T47D (cell line): ENCODE data around the gene BAHCC1.
A peak's percentile ranks its signal among the peaks of the same experiment; 100 is the strongest.

Experiments used
- DNase-seq, 2 experiments: peaks; one replicate each; pipeline versions ENCODE4 v3.0.0 to v3.0.0-alpha.2; 2011 to 2012; ENCODE audit warnings: low read depth in 1 of 2, low spot score in 1 of 2
- JUND ChIP-seq: IDR thresholded peaks from 2 replicates; pipeline ENCODE4 v1.6.1; 2012; ENCODE audit warnings: low read depth
- in situ Hi-C: cut with HindIII; loops from 2 replicates; pipeline ENCODE4 v1.10.0; 2016; ENCODE audit warnings: low sequenced_read_pairs, low pct_unique_long_range_greater_than_20kb

The BAHCC1 gene

DNA sequence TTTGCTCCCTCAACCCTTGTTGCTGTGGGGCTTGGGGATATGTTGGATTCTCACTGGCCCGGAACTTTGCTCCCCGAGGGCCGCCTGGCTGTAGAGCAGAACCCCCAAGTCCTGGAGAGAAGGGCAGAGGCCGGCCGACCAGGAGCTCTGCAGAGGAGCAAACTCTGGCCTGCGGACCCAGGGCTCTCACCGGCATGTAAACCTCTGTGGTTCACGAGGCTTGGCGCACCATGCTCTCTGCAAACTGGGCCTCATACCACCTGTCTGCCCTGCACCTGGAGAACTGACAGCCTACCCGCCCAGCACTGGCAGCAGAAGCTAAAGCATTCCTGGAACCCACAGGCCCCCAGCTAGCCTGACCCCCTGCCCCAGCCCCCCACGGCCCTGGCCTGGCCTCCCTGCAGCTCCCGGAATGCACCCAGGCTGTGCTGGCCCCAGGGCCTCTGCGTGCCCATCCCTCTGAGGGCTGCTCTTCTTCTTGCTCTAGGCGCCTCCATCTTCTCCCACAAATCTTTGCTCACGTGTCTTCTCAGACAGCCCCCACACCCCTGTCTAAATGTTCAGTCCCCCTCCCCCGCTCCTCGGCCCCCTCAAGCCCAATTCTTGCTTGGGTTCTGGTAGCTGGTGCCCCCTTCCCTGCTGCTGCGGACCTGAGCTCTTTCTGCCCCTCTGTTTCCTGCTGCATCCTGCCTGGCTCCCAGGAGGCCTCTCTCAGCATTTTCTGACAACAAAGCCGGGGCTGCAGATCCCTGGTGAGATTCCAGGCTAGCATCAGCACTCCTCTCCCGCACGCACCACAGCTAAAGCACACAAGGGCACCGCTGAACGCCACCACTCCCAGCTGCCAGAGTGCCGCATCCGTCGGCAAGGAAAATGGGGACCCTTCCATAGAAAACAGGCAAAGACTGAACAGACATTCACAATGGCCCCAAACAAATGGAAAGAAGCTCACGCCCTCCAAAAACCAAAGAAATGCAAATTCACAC, 94.0 kb downstream of the BAHCC1 start:
- no peak for DNase-seq
- in situ Hi-C loops: no loop called here

DNA sequence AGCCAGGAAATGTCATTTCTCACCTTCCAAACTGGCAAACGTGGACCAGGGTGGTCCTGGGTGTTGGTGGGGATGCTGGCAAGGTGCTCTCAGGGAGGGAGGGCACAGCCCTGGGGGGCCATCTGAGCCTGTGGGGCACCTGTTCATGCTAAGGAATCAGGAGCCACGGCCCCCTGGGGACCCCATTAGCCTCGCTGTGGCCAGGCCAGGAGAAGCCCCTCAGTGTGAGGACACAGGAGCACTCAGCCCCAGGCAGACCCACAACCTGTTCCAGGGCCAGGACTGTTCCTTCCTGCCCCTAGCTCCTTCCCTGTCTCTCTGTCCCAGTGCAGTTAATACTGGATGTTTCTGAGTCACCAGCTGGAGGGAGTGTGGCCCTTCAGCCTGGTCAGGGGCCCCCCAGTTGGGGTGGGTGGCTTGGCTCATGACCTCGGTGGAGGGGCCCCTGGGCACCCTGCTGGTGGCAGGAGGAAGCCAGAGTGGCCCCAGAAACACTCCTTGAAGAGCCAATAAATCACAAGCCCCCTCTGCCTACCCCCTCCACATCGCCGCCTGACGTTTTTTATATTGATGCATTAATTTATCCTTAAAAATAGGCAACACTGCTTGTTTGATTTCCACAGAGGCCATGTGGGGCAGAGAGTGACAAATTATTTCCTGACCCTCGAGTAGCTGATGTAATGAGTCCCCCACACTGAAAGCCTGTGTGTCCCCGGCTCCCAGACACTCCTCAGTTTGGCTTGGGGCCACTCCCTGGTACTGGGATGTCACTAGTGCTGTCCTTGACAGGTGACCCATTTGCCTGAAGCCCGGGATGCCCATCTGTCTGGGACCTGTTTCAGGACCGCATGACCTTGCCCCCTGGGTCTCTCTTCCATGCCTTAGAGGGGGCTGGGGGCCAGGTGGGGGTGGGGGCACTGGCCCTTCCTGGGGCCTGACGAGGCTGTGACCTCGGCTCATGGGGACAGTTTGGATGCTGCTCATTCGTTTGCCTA, 95.0 kb downstream of the BAHCC1 start:
- TF ChIP-seq JUND: no peak
- in situ Hi-C loops: no loop called here
- DNase-seq: no peak

More for the DNA sequence above, 94.0 kb downstream of the BAHCC1 start:
- no peak for TF ChIP-seq JUND

DNA sequence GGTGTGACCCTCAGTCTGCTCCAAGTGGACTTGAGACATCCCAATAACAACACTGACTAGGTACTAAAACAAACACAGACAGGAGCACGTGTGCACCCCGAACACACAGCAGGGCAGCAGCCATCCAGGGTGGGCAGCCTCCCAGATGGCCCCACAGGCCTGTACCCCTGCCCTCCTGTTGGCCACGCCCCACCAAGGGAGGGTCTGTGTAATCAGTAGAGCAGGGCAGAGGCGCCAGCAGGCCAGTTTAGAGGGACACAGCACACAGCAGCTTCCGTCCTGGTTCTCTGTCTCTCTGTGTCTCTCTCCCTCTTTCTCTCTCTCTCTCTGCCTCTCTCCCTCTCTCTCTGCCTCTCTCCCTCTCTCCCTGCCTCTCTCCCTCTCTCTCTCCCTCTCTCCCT, 95.9 kb downstream of the BAHCC1 start:
- DNase-seq: no peak
- no peak for TF ChIP-seq JUND
- in situ Hi-C loops: no loop called here

DNA sequence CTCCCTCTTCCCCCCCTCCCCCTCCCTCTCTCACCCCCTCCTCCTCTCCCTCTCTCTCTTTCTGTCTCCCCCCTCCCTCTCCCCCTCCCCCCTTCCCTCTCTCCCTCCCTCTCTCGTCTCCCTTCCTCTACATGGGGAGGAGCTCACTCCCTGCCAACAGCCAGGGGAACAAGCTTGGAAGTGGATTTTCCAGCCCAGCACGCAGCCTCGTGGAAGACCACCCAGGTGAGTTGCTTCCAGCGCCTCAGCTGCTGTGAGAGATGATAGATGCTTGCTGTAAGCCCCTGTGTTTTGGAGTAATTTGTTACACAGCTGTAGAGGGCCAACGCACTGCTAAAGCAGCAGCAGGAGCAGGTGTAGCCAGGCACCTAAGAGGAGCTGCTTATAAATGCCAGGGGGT, 96.5 kb downstream of the BAHCC1 start:
- TF ChIP-seq JUND: no peak
- no peak for DNase-seq
- in situ Hi-C loops: no loop called here

DNA sequence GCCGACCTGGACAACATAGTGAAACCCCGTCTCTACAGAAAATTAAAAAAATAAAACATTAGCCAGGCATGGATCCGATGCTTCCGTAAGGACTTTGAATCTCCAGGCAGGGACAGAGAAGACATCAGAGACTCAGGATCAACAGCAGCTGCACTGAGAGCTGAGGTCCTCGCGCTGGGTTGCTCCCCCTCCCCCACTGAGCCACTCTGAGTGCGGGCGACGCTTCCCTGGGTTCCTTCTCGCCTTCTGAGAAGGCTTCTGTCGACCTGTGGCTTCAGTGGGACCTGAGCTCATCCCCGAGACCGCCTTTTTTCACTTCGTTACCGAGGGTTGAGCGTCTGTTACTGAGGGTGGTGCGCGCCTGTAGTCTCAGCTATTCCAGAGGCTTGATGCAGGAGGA, 96.9 kb downstream of the BAHCC1 start:
- in situ Hi-C loops: no loop called here
- no peak for DNase-seq
- no peak for TF ChIP-seq JUND

DNA sequence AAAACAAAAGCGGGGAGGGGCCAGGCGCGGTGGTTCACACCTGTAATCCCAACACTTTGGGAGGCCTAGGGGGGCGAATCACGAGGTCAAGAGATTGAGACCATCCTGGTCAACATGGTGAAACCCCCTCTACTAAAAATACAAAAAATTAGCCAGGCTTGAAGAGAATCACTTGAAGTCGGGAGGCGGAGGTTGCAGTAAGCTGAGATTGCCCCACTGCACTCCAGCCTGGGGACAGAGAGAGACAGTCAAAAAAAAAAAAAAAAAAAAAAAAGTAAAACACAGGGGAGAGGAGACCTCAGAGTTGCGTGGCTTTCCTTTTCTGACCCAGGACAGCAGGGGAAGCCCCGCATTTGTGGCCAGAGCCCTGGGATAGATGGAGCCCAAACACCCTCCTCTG, 97.4 kb downstream of the BAHCC1 start:
- DNase-seq: no peak
- in situ Hi-C loops: no loop called here
- TF ChIP-seq JUND: no peak

DNA sequence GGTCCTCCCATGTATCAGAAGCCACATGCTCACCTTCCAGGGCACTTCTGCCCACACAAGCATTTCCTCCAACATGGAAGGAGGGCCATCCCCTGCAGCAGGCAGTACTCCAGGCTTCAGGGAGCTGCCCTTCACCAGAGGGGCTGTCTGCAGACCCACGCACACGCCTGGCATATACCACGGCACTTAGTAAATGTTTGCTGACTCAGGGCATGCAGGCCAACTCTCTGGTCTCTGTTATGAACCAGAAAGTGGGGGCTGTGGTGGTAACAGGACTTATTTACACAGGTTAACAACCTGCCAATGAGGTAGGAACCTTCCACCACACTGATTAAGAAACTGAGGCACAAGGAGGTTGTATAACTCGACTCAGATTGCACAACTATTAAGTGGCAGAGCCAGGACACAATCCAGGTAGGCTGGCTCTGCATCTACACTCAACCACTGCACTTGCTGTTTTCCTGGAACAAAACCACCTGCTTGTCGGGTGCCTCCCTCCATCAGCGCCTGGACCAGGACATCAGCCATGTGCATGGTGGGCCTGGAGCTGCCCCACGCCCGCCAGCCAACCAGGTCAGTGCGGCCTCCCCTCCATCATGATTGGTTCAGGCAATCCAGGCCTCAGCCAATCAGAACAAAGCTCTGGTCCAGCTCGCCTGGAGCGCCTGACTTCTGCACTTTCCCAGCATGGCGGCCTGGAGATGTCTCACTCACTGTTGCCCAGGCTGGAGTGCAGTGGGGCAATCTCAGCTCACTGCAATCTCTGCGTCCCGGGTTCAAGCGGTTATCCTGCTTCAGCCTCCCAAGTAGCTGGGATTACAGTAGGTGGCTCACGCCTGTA, 98.2 kb downstream of the BAHCC1 start:
- in situ Hi-C loops: no loop called here
- no peak for DNase-seq

DNA sequence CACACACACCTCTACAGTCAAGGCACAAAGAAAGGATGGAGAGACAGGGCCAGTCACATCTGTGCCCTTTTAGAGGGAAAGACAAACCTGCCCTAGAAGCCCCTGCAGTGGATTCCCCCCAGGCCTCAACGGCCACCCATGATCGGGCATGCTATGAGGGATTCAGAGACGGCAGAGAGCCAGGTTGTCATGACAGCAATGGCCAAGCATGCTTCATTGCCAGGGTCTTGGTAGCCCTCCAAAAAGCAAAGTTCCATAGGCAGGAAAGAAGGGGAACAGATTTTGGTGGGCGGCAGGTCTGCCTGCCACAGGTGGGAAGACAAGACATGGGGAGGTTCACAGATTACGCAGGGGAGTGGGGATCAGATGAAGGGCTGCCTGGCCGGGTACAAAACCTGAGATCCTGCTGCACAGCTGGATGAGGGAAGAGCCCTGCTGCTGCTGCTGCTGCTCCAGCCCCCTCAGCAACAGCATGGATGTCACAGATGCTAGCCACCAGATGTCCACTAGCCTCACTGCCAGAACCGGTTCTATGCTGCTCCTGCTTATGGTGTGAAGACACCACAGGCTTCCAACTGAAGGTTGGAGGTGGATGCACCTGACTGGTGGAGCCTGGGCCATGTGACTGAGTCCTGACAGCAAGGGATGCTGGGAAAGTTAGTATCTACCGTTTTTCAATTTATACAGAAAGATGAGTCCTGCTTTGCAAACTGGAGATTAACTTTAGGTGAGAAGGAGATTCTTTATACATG, 99.5 kb downstream of the BAHCC1 start:
- no peak for TF ChIP-seq JUND
- in situ Hi-C loops: no loop called here
- peak in 1 of 2 experiments; percentile 86 for DNase-seq

More for the DNA sequence above, 98.2 kb downstream of the BAHCC1 start:
- TF ChIP-seq JUND: no peak

DNA sequence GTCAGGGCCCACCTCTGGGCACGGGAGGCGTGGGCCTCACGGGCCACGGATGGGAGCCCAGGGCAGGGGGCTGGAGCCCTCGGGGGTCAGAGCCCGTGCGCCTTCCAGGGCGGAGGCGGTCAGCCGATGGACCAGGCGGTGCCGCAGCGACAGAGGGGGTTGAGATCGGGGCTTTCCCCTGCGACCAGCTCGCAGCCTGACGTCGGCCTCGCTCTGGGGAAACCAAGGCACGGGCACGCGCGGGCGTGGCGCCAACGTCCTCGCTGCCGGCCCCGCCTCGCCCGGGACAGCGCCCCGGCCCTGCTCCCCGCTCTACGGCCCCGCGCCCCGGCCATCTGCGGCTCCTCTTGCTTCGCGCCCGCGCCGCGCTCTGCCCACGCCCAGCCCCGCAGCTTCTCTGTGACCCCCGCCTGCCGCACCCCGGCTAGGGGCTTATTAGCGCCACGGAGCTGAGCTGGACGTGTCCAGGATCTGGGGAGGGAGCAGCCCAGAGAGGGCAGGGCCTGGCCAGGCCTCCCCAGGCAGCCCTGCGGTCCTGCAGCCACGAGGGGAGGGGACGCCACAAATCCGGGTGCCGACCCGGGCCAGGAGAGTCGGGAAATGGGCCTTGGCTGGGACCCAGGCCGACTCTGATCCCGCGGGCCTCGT, 103.8 kb downstream of the BAHCC1 start:
- TF ChIP-seq JUND: no peak
- in situ Hi-C loops: no loop called here
- no peak for DNase-seq

DNA sequence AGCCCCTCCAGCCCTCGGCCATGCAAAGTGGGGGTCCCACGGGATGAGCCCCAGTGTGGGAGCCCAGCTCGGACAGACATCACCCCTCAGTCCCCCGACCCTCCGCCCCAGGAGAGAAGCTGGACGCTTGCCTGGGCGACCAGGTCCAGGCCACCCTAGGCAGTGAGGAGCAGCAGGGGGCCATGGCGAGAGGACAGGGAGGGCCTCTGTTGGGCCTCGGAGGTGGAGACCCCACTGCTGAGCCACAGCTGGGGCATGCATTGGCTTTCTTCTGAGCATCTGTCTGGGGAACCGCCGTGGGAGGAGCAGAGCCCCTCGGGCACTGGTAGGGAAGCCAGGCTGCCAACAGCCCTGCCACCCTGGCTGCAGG, 104.3 kb downstream of the BAHCC1 start:
- DNase-seq: no peak
- in situ Hi-C loops: no loop called here
- no peak for TF ChIP-seq JUND

DNA sequence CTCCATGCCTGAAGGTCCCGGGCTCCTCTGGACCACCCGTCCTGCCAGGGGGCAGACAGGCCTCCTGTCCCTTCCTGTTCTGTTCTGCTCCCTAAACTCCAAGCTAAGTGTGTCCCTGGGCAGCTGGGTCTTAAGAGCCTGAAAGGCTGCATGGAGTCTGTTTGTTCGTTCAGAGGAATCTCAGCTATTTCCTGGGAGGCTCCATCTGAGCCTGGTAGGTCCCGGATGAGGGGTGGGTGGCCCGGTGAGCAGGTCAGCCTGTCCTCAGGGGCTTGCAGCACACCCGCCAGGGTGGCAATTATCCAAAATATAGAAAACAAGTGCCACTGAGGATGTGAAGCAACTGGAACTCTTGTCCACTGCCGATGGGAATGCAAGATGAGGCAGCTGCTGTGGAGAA, 104.8 kb downstream of the BAHCC1 start:
- in situ Hi-C loops: no loop called here
- peak in 1 of 2 experiments; percentile 60 for DNase-seq
- TF ChIP-seq JUND: no peak
